HepG2 (cell line): ENCODE data around the gene SDR42E2. TPM values are rescaled to one million over a fixed set of nuclear protein-coding genes. Genes with fewer than 3 reads are reported as not detected.
A peak's percentile ranks its signal among the peaks of the same experiment; 100 is the strongest.

Experiments
- E2F2 ChIP-seq: sonication (generic); formaldehyde crosslinking; IDR thresholded peaks from 2 replicates; pipeline ENCODE4 v1.4.0; 2020; ENCODE audit warnings: missing genetic modification reagents, borderline replicate concordance
- FOSL1 ChIP-seq: sonication (generic); formaldehyde crosslinking; IDR thresholded peaks from 2 replicates; pipeline ENCODE4 v1.9.0; 2021; ENCODE audit warnings: missing genetic modification reagents, borderline replicate concordance
- FOXO1 ChIP-seq: sonication (generic); formaldehyde crosslinking; IDR thresholded peaks from 2 replicates; pipeline ENCODE4 v1.4.0; 2020; ENCODE audit warnings: missing genetic modification reagents
- GTF3A ChIP-seq: sonication (generic); formaldehyde crosslinking; conservative IDR thresholded peaks from 2 replicates; pipeline ENCODE4 v1.4.0; 2020; ENCODE audit warnings: mild to moderate bottlenecking, missing genetic modification reagents
- IRF2 ChIP-seq: IDR thresholded peaks from 2 replicates; pipeline ENCODE4 v1.6.1; 2018; ENCODE audit warnings: missing genetic modification reagents, missing compliant biosample characterization
- KDM5A ChIP-seq: fragments of 200-600 bp; sonication (generic); IDR thresholded peaks from 2 replicates; pipeline ENCODE4 v1.7.0; 2018; ENCODE audit warnings: antibody characterized with exemption, mild to moderate bottlenecking, low read length, borderline replicate concordance
- KDM5B ChIP-seq: sonication (generic); formaldehyde crosslinking; IDR thresholded peaks from 2 replicates; pipeline ENCODE4 v1.4.0; 2020; ENCODE audit warnings: missing genetic modification reagents, mild to moderate bottlenecking, borderline replicate concordance
- MTA3 ChIP-seq: sonication (generic); formaldehyde crosslinking; IDR thresholded peaks from 2 replicates; pipeline ENCODE4 v1.4.0; 2020; ENCODE audit warnings: missing genetic modification reagents
- PRPF4 ChIP-seq: fragments of 200-400 bp; formaldehyde crosslinking; IDR thresholded peaks from 2 replicates; pipeline ENCODE4 v1.6.1; 2016; ENCODE audit warnings: low read length, low read depth; ENCODE audit not compliant: poor library complexity, severe bottlenecking
- TIGD3 ChIP-seq: sonication (generic); formaldehyde crosslinking; IDR thresholded peaks from 2 replicates; pipeline ENCODE4 v1.5.1; 2020; ENCODE audit warnings: mild to moderate bottlenecking, missing genetic modification reagents, borderline replicate concordance
- ZC3H13 ChIP-seq: sonication (generic); formaldehyde crosslinking; IDR thresholded peaks from 2 replicates; pipeline ENCODE4 v1.8.1; 2023; ENCODE audit warnings: mild to moderate bottlenecking, missing genetic modification reagents, moderate library complexity
- ZNF274 ChIP-seq: sonication (generic); formaldehyde crosslinking; IDR thresholded peaks from 2 replicates; pipeline ENCODE4 v1.5.1; 2020; ENCODE audit warnings: mild to moderate bottlenecking, missing genetic modification reagents
- ZNF589 ChIP-seq: sonication (generic); formaldehyde crosslinking; conservative IDR thresholded peaks from 2 replicates; pipeline ENCODE4 v1.8.0; 2022; ENCODE audit warnings: mild to moderate bottlenecking, moderate library complexity, missing genetic modification reagents
- polyA plus RNA-seq, 8 experiments: library from polyadenylated mRNA; depleted of rRNA in 3 of 8; stranded (reverse) in 7 of 8; unstranded in 1 of 8; fragments of >200 nt; fragmentation: Illumina TruSeq in 4 of 8; extraction: Trizol in 4 of 8; gene quantifications; 2 replicates each; pipeline versions ENCODE4 v1.2.1 to v1.2.3, GENCODE V29; 2011 to 2016; ENCODE audit warnings: low read depth in 4 of 8, missing spikeins in 1 of 8, mixed read lengths in 1 of 8; ENCODE audit not compliant: insufficient read depth in 1 of 8
- total RNA-seq, 5 experiments: library from RNA; depleted of rRNA; stranded (reverse); fragments of >200 nt; fragmentation: Illumina TruSeq; extraction: Trizol; gene quantifications; 2 replicates each; pipeline ENCODE4 v1.2.3, GENCODE V29; 2016; ENCODE audit warnings: low read depth in 1 of 5
- TF ChIP-seq, protein P1 (sequence below): sonication (generic); formaldehyde crosslinking; IDR thresholded peaks from 2 replicates; pipeline ENCODE4 v1.9.0; 2021; ENCODE audit warnings: missing genetic modification reagents, borderline replicate concordance
- TF ChIP-seq, protein P2 (sequence below), 2 experiments: sonication (generic) in 1 of 2; formaldehyde crosslinking in 1 of 2; IDR thresholded peaks; 2 replicates each; pipeline versions ENCODE4 v1.4.0 to v1.6.1; 2016 to 2020; ENCODE audit warnings: borderline replicate concordance in 1 of 2, low read depth in 1 of 2, mild to moderate bottlenecking in 1 of 2, missing genetic modification reagents in 1 of 2
- TF ChIP-seq, protein P3 (sequence below): sonication (generic); formaldehyde crosslinking; IDR thresholded peaks from 2 replicates; pipeline ENCODE4 v1.5.0; 2020; ENCODE audit warnings: missing genetic modification reagents

Gene SDR42E2
- total and polyA plus RNA-seq, 2 of the 13 experiments (the other 11 are each of a cell fraction or from before 2014, with no cell fraction given), result 0.05 to 0.11 TPM

DNA sequence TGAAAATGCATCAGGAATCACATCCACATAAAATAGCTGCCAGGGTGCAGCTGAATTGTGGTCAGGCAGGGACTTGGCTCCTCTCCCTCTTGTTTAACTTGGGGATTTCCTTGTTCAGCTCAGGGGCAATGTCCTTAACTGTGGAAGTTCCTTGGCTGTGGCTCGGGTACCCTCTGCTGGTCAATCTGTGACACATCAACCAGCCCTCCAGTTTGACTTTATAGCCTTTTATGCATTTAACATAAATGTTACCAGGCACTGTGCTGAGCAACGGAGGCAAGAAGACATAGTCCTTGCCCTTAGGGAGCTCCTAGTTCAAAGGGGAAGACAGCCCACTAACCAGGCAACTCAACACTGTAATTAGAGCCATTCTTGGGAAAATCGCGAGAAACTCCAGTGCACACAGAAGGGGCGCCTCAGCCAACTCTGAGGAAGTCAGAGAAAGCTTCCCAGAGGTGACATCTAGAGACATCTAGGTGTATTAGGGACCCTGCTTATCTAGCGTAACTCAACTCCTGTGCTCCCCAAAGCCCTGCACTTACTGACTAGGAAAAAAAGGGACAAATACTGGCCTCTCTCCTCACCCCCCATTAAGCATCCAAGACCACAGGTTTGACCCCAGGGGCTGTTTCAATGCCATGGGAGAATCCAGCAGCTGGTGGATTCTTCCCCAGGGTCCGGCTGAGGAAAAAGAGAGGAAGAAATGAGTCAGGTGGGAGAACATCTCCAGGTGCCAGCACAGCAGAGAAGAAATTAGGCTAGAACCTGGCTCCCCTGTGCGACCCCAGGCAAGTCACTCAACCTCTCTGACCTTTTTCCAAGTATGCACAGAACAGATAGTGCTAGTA, 26.5 kb downstream of the SDR42E2 start (continued):
- TF ChIP-seq KDM5A (no peak), KDM5B (CRISPR knock-in tag) (no peak), TIGD3 (no peak), GTF3A (CRISPR knock-in tag) (no peak), IRF2 (CRISPR knock-in tag) (0 out of 2 replicates have a peak, but pooled peaks have one; percentile 27), PRPF4 (no peak), ZNF274 (CRISPR knock-in tag) (no peak), ZC3H13 (no peak), ZNF589 (CRISPR knock-in tag) (no peak), FOSL1 (CRISPR knock-in tag) (no peak), MTA3 (CRISPR knock-in tag) (no peak), E2F2 (CRISPR knock-in tag) (no peak), FOXO1 (CRISPR knock-in tag) (peak; percentile 64; the same call in 1 of the 2 replicates)
- TF ChIP-seq, protein P1, sequence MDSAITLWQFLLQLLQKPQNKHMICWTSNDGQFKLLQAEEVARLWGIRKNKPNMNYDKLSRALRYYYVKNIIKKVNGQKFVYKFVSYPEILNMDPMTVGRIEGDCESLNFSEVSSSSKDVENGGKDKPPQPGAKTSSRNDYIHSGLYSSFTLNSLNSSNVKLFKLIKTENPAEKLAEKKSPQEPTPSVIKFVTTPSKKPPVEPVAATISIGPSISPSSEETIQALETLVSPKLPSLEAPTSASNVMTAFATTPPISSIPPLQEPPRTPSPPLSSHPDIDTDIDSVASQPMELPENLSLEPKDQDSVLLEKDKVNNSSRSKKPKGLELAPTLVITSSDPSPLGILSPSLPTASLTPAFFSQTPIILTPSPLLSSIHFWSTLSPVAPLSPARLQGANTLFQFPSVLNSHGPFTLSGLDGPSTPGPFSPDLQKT (CRISPR knock-in tag), result no peak
- TF ChIP-seq, protein P2, sequence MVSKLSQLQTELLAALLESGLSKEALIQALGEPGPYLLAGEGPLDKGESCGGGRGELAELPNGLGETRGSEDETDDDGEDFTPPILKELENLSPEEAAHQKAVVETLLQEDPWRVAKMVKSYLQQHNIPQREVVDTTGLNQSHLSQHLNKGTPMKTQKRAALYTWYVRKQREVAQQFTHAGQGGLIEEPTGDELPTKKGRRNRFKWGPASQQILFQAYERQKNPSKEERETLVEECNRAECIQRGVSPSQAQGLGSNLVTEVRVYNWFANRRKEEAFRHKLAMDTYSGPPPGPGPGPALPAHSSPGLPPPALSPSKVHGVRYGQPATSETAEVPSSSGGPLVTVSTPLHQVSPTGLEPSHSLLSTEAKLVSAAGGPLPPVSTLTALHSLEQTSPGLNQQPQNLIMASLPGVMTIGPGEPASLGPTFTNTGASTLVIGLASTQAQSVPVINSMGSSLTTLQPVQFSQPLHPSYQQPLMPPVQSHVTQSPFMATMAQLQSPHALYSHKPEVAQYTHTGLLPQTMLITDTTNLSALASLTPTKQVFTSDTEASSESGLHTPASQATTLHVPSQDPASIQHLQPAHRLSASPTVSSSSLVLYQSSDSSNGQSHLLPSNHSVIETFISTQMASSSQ (IDR thresholded peaks at IDR 0.05; ENCODE audit: low read depth), result no peak
- TF ChIP-seq, protein P2 (CRISPR knock-in tag; IDR thresholded peaks at IDR 0.05; ENCODE audit: borderline replicate concordance), result no peak; the same call in 1 of the 2 replicates
- TF ChIP-seq, protein P3, sequence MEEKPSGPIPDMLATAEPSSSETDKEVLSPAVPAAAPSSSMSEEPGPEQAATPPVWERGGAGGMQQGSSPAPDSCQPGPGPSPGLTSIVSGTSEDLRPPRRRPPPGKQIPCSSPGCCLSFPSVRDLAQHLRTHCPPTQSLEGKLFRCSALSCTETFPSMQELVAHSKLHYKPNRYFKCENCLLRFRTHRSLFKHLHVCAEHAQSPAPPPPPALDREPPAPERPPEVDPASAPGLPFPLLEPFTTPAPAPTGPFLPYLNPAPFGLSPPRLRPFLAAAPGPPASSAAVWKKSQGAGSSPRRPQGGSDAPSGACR (CRISPR knock-in tag), result 0 out of 2 replicates have a peak, but pooled peaks have one; percentile 36
